Left renal pelvis (tissue), 4 donors: Measurements from ENCODE around the gene BRAT1. TPM values are rescaled to one million over a fixed set of nuclear protein-coding genes. Genes with fewer than 3 reads are reported as not detected.

Source experiments
- DNase-seq, 4 donors: peaks; one replicate each; pipeline ENCODE4 v3.0.0-alpha.2; 2013; ENCODE audit warnings: low read depth in 4 of 4, low spot score in 3 of 4
- polyA plus RNA-seq, 4 donors: library from polyadenylated mRNA; unstranded; fragments of 120-200 nt; gene quantifications; one replicate each; pipeline ENCODE4 v1.2.1, GENCODE V29; 2013; ENCODE audit not compliant: insufficient read length in 4 of 4

The BRAT1 gene
- polyA plus RNA-seq, 4 donors: 23.1 to 40.9 (median 25.2) TPM

DNA sequence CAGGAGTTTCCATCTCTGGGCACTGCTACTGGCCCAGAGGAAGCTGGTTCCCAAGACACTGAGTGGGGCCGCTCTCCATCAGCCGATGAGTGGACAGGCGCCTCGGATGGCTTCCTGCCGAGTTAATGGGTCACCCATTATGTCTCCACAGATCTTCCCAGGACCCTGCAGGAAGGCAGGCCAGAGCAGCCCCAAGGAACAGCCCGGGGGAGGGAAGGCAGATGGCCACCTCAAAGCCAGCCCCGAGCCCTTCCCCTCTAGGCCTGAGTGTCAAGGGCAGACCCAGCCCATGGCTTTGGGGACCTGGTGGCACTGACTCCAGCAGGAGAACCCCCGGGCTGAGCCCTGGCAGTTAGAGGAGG, 39.1 kb downstream of the BRAT1 start:
- DNase-seq: no peak

DNA sequence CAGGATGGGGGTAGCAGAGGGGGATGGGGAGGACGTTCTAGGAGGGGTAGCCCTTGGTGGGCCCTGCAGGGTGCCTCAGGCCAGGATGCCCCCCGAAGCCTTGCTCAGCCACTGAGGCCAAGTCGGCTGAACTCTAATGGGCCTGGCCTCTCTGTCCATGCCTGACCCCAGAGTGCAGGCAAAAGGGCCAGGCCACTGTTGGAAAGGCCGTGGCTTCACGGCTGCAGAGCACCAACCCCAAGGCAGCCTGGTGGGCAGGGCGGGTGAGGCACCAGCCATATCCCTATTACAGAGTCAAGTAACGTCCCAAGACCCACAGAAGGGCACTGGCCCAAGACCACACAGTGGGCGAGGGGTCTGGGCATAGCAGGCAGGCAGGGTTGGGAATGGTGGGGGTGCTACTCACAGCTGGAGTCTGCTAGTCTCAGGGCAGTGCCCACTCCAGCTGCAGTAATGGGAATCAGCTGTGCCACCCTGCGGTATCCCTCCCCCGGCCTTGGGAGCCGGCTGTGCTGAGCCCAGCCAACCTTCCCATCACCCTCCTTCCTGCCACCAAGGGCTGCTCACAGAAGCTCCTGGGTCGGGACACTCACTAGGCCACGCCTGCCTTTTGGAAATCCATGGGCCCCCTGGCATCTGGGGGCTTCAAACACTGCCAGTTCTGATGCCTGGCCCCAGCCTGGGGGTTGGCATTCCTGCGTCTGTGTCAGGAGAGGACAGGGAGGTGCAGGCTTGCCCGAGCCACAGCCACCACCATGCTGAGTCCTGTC, 39.7 kb downstream of the BRAT1 start:
- no peak for DNase-seq

- DNase-seq: no peak
Measured at GRCh38 chr7:2514473-2515423, 40.6 kb downstream of the BRAT1 start.

DNA sequence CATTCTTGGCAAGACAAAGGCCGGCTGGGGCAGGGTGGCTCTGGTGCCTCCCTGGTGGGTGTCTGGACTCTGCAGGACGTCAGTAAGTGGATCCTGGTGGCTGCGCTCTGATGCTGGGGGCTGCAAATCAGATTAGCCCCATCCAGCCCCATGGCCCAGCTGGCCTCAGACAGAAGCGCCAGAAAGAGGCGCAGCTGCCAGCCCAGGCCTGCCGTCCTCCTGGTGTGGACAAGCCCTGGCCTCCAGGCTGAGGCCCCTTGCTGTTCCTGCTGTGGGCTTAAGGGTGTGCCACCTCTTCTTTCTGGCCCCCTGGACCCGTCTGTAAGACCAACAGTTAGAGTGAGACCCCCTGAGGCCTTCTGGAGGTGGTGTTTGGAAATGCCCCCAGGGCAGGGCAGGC, 41.6 kb downstream of the BRAT1 start:
- no peak for DNase-seq

- DNase-seq: no peak
Measured at GRCh38 chr7:2512713-2513112, 42.6 kb downstream of the BRAT1 start.

DNA sequence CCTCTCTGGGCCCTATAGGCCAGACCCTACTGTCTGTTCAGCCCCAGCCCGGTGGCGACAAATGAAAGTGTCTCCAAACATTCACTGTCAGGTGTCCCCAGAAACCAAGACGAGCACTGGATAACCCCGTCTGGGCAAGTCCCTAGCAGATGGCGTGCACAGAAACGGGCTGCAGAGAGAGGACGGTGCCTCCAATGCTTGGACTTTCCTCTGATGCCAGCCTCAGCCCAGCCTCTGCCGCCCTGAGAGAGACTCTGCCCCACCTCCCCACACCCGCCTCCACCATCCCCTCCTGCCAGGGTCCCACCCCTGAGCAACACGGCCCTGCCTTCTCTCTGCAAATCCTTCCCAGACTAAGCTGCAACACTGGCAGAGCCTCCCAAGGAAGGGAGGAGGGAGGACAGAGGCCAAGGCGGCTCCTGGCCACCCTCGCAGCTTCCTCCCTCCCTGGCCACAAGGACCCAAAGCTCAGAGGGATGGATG, 43.1 kb downstream of the BRAT1 start:
- DNase-seq: no peak

GRCh38 chr7:2511769-2512168, 43.6 kb downstream of the BRAT1 start:
- DNase-seq: no peak

DNA sequence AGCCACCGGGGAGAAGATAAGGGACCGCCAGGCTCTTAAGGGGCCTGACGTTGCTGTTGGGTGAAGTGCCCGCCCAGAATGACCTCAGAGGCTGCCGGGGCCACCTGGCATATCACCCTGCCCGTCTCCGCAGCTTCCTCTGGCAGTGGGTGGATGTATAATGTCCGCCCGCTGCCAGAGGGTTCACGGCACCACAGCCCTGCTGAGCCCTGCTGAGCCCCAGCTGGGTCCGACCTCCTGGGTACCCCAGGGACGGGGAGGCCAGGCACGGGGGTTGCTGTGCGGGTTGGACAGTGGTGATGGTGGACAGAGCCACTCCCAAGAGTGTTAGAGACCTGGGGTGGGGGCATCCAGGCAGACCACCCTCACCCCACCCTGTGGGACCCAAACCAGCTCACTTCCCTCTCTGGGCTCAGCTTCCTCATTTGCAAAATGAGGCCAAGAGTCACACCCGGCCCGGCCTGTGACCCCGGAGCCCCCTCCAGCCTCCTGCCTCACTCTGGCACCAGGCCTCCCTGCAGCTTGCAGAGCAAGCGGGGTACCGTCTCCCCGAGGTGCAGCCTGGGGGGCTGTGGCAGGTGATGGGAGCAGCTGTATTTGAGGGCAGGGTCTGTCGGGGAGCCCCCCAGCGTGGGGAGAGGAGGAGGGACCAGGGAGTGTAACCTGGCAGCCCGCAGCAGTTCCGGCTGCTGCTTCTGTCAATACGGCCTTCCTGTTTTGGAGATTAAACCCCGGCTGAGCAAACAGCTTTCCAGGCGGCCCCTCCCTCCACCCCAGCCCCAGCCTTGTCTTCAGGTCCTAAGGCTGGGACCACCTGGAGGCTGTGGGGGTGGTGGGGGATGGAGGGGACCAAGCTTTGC, 44.2 kb downstream of the BRAT1 start:
- DNase-seq: no peak

GRCh38 chr7:2510130-2510776, 45.1 kb downstream of the BRAT1 start:
- DNase-seq: no peak

- no peak for DNase-seq
Measured at GRCh38 chr7:2509298-2509906, 45.9 kb downstream of the BRAT1 start.

DNA sequence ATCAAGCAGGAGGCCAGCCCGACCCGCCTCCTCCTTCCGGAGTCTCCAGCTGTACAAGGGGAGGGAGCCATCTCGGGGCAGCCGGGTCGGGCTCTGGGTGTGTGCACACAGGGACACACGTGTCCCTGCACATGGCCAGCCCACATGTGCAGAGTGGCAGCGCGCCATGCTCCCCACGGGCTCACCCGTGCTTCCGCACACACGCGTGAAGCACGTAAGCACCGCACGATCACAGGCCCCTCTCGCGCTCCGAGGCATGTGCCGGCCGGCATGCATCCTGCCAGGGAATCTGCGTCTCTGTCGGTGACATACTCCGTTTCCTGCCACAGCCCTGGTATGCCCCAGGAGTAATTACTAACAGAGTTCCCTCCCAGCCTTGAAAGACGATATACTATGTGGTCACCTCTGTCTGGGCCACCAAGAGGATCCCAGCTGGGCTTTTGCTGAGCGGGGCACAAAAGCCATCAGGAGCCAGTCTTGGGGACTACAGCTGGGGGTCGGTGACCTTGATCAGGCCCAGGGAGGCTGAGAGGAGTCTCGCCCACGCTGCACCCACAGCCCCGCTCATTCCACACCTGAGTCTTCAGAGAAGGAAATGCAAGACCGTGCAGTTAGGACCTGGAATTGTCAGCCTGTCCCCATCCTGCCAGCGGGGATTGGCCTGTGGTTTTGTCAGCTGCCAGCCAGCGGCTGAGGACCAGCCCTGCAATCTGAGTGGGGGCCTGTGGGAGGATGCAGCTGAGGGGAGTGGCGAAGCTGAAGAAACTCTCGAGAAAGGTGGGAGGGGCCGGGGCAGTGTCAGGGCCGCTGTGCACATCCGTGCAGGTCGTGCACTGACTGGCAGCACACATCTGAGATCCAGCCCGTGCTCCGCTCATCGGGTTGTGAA, 46.8 kb downstream of the BRAT1 start:
- DNase-seq: no peak

GRCh38 chr7:2507917-2508306, 47.4 kb downstream of the BRAT1 start:
- no peak for DNase-seq

- no peak for DNase-seq
Measured at GRCh38 chr7:2507208-2507916, 48.0 kb downstream of the BRAT1 start.

DNA sequence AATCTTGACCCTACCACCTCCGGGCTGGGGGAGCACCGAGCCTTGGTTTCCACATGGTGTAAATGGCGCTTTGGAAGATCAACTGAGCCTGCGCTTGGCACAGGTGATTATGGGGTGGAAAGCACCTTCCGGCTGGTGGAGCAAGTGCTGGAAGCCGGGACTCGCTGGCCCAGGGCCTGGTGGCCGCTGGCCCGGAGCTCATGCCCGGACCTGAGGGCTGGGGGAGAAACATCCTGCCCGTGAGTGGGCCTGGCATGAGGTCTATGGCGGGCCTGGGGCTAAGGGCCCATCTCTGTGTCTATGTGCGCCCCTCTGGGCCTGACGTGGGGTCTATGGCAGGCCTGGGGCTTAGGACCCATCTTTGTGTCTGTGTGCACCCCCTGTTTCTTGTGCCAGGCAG, 49.9 kb downstream of the BRAT1 start:
- DNase-seq: no peak

GRCh38 chr7:2504889-2505375, 50.4 kb downstream of the BRAT1 start:
- no peak for DNase-seq

DNA sequence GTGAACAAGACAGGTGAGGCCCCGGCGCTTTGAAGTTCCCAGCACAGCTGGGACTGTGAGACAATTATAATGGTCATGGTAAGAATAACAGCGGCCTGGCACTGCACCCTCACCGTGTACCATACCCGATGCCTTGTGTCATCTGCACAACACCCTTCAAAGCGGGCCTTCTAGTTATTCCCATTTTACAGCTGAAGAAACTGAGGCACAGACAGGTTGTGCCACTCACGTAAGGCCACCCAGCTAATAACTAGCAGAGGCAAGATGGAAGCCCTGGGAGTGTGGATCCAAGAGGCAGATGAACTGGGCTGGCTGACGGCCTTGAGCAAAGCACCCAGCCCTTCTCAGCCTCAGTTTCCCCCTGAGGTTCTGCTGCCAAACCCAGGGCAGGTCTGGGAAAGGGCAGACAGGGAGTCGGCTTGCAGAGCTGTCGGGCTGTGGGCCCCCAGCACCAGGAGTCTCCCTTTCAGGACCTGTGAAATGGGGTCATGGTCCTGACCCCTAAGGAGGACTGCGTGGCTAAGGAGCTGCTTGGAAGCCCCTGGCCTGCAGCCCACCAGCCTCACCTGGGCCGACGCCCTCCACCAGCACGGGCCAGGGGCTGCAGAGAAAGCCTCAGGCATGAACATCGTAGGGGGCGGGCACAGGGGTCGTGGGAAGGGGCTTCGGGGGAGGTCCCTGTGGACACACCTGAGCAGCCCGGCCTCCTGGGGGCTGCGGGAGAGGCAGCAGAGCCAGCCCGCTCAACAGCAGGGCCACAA, 51.0 kb downstream of the BRAT1 start:
- DNase-seq: no peak
